Measurements from ENCODE around the gene PLAAT4. TPM values are rescaled to one million over a fixed set of nuclear protein-coding genes. Genes with fewer than 3 reads are reported as not detected.

PLAAT4 gene
- total and polyA plus RNA-seq, 10 of the 15 experiments (the other 5 are each of a cell fraction or from before 2014, with no cell fraction given): 6.0 to 34.3 (median 12.4) TPM

DNA sequence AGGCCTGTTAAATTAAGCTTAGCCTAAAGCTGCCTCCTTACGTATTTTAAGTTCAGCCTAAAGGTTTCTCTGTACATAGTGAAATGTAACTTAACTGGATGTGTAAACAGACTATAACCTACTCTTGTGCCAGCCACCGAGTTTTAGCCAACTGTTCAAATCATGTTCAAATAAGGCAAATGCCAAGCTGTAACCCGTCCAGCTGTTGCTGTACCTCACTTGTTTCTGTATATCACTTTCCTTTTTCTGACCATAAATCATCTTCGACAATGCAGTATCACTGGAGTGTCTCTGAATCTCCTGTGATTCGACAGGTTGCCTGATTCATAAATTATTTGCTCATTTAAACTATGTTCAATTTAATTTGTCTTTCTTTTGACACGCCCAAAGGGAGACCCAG, 41.6 kb upstream of the PLAAT4 start:
- intact Hi-C loops (cut with micrococcal nuclease; ENCODE audit: unreplicated experiment) (no loop called here), in situ Hi-C loops (cut with MboI) (no loop called here)
- H4K20me1 ChIP-seq (ENCODE audit: control insufficient read depth, insufficient read depth): no peaks in the 10 kb centered on the region
- SMC1A ChIA-PET (ENCODE audit: uncharacterized antibody, unreplicated experiment): interaction anchor here (1.0 kb wide), 1 partner anchor 14 kb away, joined by 3 read pairs; no protein-coding TSS in a partner anchor
- no peak overlapping the region for H3K9ac ChIP-seq (ENCODE audit: control insufficient read depth, insufficient read depth, low read length)
- no peaks in the 10 kb centered on the region for H3K36me3 ChIP-seq (ENCODE audit: control insufficient read depth in 2 of 2, insufficient read depth in 2 of 2, low read length in 1 of 2)
- H3K79me2 ChIP-seq (ENCODE audit: control insufficient read depth, insufficient read depth, low read length): no peaks in the 10 kb centered on the region
- FAIRE-seq (no peak), ATAC-seq (no peak), DNase-seq (ENCODE audit: low read depth, low spot score) (no peak)
- H3K4me2 ChIP-seq (ENCODE audit: control insufficient read depth, insufficient read depth): no peak overlapping the region
- RAD21 ChIA-PET (ENCODE audit: unreplicated experiment): no interaction called here
- TF ChIP-seq POU2F2 (IDR thresholded peaks at IDR 0.05; ENCODE audit: borderline replicate concordance, low read depth, low read length) (no peak), PKNOX1 (IDR thresholded peaks at IDR 0.05) (no peak), CEBPB (IDR thresholded peaks at IDR 0.05; ENCODE audit: borderline replicate concordance in 1 of 2, low read depth in 2 of 2, low read length in 2 of 2) (no peak), KLF5 (IDR thresholded peaks at IDR 0.05; ENCODE audit: partially characterized antibody) (no peak), FOS (IDR thresholded peaks at IDR 0.05; ENCODE audit: borderline replicate concordance, extremely low read depth, insufficient read length) (no peak), RELA (IDR thresholded peaks at IDR 0.05; ENCODE audit: borderline replicate concordance, partially characterized antibody) (no peak), HDGF (IDR thresholded peaks at IDR 0.05) (no peak), SP1 (IDR thresholded peaks at IDR 0.05; ENCODE audit: low read depth, low read length) (no peak), IRF4 (IDR thresholded peaks at IDR 0.05; ENCODE audit: low read depth, low read length) (no peak)
- TF ChIP-seq, protein P1, sequence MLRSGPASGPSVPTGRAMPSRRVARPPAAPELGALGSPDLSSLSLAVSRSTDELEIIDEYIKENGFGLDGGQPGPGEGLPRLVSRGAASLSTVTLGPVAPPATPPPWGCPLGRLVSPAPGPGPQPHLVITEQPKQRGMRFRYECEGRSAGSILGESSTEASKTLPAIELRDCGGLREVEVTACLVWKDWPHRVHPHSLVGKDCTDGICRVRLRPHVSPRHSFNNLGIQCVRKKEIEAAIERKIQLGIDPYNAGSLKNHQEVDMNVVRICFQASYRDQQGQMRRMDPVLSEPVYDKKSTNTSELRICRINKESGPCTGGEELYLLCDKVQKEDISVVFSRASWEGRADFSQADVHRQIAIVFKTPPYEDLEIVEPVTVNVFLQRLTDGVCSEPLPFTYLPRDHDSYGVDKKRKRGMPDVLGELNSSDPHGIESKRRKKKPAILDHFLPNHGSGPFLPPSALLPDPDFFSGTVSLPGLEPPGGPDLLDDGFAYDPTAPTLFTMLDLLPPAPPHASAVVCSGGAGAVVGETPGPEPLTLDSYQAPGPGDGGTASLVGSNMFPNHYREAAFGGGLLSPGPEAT (IDR thresholded peaks at IDR 0.05; ENCODE audit: low read depth): no peak
- H3K9me3 ChIP-seq (replicated peaks; ENCODE audit: control insufficient read depth, insufficient read depth, low read length): no peaks in the 10 kb centered on the region; the same call in 1 of the 3 replicates
- H2AFZ ChIP-seq (ENCODE audit: control insufficient read depth, low read depth, low read length): no peak overlapping the region
- POLR2A ChIA-PET: no interaction called here
- 39% methylated on average over 6 of the region's 6 CpGs for WGBS (ENCODE audit: insufficient coverage, insufficient replicate concordance, low lambda C conversion rate, missing lambda C conversion rate)
- H3K27ac ChIP-seq (ENCODE audit: control insufficient read depth, insufficient read depth): no peak overlapping the region
- CTCF ChIA-PET: interaction anchor here (0.6 to 0.9 kb wide), 2 partner anchors 16 to 323 kb away, joined by 3 read pairs; no protein-coding TSS in a partner anchor
- no peaks in the 10 kb centered on the region for H3K4me1 ChIP-seq (ENCODE audit: control insufficient read depth, insufficient read depth, low read length)
- no peak overlapping the region for H3K4me3 ChIP-seq
- BruUV-seq (replicated peaks): no TSS peak
- peaks cover 3 to 8% of the 10 kb centered on the region in 2 experiments; a peak in 3 of 4 replicates for H3K27me3 ChIP-seq (replicated peaks in 1 of 2; ENCODE audit: control insufficient read depth in 2 of 2, insufficient read depth in 2 of 2, low read length in 1 of 2)
